Gastroesophageal sphincter (tissue), 4 donors: ENCODE measurements around the gene PDCD1. TPM values are rescaled to one million over a fixed set of nuclear protein-coding genes. Genes with fewer than 3 reads are reported as not detected.

Experiments used
- ATAC-seq: fragments of 150-250 bp; one replicate; pipeline ENCODE4 v1.9.1; 2016; ENCODE audit warnings: mild to moderate bottlenecking, moderate library complexity
- H3K27ac ChIP-seq, 4 donors: fragments of 200-600 bp; sonication (generic) in 3 of 4; 1 replicate in 3 of 4; 2 replicates in 1 of 4; pipeline ENCODE4 v1.5.1; 2016 to 2019
- H3K27me3 ChIP-seq: fragments of 200-600 bp; sonication (generic); one replicate; pipeline ENCODE4 v1.5.1; 2019
- H3K36me3 ChIP-seq, 2 donors: fragments of 200-600 bp; sonication (generic); one replicate each; pipeline ENCODE4 v1.5.1; 2019; ENCODE audit warnings: control low read depth in 1 of 2
- H3K4me1 ChIP-seq, 3 donors: fragments of 200-600 bp; sonication (generic); 1 replicate in 2 of 3; 2 replicates in 1 of 3; pipeline ENCODE4 v1.5.1; 2016 to 2019; ENCODE audit warnings: control low read depth in 2 of 3
- H3K4me3 ChIP-seq, 2 donors: fragments of 200-600 bp; sonication (generic); one replicate each; pipeline ENCODE4 v1.5.1; 2019; ENCODE audit warnings: mild to moderate bottlenecking in 1 of 2, moderate library complexity in 1 of 2
- H3K9me3 ChIP-seq, 3 donors: fragments of 200-600 bp; sonication (generic); one replicate each; pipeline ENCODE4 v1.5.1; 2017 to 2019; ENCODE audit warnings: control low read depth in 2 of 3
- EP300 ChIP-seq: sonication (generic); formaldehyde crosslinking; IDR thresholded peaks from one replicate; pipeline ENCODE4 v1.6.1; 2017; ENCODE audit warnings: antibody characterized with exemption, mild to moderate bottlenecking
- POLR2A ChIP-seq, 2 donors: fragments of 450-650 bp; IDR thresholded peaks; one replicate each; pipeline ENCODE4 v1.6.1; 2017; ENCODE audit warnings: antibody characterized with exemption in 2 of 2, mild to moderate bottlenecking in 2 of 2, moderate library complexity in 1 of 2
- POLR2AphosphoS5 ChIP-seq: sonication (generic); formaldehyde crosslinking; IDR thresholded peaks from one replicate; pipeline ENCODE4 v1.6.1; 2017; ENCODE audit warnings: antibody characterized with exemption
- WGBS, 2 donors: methylation state at CpG; one replicate each; pipeline ENCODE4 v1.1.5; 2018; ENCODE audit warnings: low coverage in 1 of 2; 5-methylcytosine and 5-hydroxymethylcytosine counted together
- total RNA-seq, 4 donors: library from RNA; depleted of rRNA; stranded (reverse); fragments of >200 nt; gene quantifications; one replicate each; pipeline ENCODE4 v1.1.0, GENCODE V29; 2016
- TF ChIP-seq, protein P1 (sequence below), 4 experiments: fragments of 200-600 bp in 2 of 4; fragments of 450-650 bp in 2 of 4; sonication (generic) in 1 of 4; IDR thresholded peaks; one replicate each; pipeline ENCODE4 v1.5.1; 2017 to 2019; ENCODE audit warnings: antibody characterized with exemption in 4 of 4, mild to moderate bottlenecking in 2 of 4, moderate library complexity in 2 of 4

PDCD1 gene
- total RNA-seq, 4 donors from 2014 or later: 0.19 to 0.54 TPM; not detected in 2

GRCh38 chr2:241873803-241874110 is 15.1 kb upstream of the PDCD1 start:
- H3K4me3 ChIP-seq: no peak overlapping the region
- WGBS, 2 donors: no CpG with 5 or more reads among the region's 7 CpGs
- H3K9me3 ChIP-seq: no peaks in the 10 kb centered on the region
- peaks cover 48% of the 10 kb centered on the region for H3K27me3 ChIP-seq
- ATAC-seq: no peak
- no peaks in the 10 kb centered on the region for H3K36me3 ChIP-seq
- TF ChIP-seq EP300: no peak
- TF ChIP-seq POLR2A (IDR thresholded peaks at IDR 0.05): no peak
- TF ChIP-seq, protein P1, sequence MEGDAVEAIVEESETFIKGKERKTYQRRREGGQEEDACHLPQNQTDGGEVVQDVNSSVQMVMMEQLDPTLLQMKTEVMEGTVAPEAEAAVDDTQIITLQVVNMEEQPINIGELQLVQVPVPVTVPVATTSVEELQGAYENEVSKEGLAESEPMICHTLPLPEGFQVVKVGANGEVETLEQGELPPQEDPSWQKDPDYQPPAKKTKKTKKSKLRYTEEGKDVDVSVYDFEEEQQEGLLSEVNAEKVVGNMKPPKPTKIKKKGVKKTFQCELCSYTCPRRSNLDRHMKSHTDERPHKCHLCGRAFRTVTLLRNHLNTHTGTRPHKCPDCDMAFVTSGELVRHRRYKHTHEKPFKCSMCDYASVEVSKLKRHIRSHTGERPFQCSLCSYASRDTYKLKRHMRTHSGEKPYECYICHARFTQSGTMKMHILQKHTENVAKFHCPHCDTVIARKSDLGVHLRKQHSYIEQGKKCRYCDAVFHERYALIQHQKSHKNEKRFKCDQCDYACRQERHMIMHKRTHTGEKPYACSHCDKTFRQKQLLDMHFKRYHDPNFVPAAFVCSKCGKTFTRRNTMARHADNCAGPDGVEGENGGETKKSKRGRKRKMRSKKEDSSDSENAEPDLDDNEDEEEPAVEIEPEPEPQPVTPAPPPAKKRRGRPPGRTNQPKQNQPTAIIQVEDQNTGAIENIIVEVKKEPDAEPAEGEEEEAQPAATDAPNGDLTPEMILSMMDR (IDR thresholded peaks at IDR 0.05): no peak
- TF ChIP-seq POLR2AphosphoS5: no peak
- H3K27ac ChIP-seq: no peak overlapping the region
- H3K4me1 ChIP-seq: peaks cover 0 to 12% (median 3%) of the 10 kb centered on the region in 3 donors

- no peaks in the 10 kb centered on the region for H3K9me3 ChIP-seq
- no peak overlapping the region for H3K27ac ChIP-seq
- H3K4me1 ChIP-seq: peaks cover 0 to 14% (median under 1%) of the 10 kb centered on the region in 3 donors
- H3K36me3 ChIP-seq: no peaks in the 10 kb centered on the region
- TF ChIP-seq, protein P1 (IDR thresholded peaks at IDR 0.05): no peak
- TF ChIP-seq POLR2AphosphoS5 (no peak), EP300 (no peak), POLR2A (IDR thresholded peaks at IDR 0.05) (no peak)
- 80% methylated on average over 2 of the region's 54 CpGs; no CpG with 5 or more reads in 1 of the 2 donors for WGBS, 2 donors
- H3K4me3 ChIP-seq: no peak overlapping the region
- peaks cover 53% of the 10 kb centered on the region for H3K27me3 ChIP-seq
- no peak for ATAC-seq
Measured at GRCh38 chr2:241873081-241873802, 14.5 kb upstream of the PDCD1 start.

DNA sequence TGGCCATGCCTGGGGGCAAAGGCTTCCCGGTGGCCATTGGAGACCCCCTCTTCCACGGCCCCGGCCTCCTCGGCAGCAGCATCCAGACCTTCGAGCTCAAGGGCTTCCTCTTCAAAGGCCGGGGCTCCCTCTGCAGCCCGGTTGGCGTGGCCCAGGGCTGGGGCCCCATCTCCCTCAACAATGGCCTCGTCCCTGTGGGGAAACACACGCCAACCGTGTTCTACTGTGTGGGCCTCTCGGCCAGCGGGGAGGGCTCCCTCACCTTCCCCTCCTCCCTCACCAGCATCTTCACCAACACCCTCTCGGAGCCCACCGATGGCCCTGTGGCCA is 13.6 kb upstream of the PDCD1 start:
- Histone ChIP-seq H3K4me1 (peaks cover 0 to 11% (median 0%) of the 10 kb centered on the region in 3 donors), H3K36me3 (no peaks in the 10 kb centered on the region), H3K9me3 (no peaks in the 10 kb centered on the region), H3K27me3 (peaks cover 63% of the 10 kb centered on the region), H3K27ac (no peak overlapping the region), H3K4me3 (no peak overlapping the region)
- ATAC-seq: no peak
- TF ChIP-seq POLR2A (IDR thresholded peaks at IDR 0.05) (no peak), EP300 (no peak), POLR2AphosphoS5 (no peak)
- TF ChIP-seq, protein P1 (IDR thresholded peaks at IDR 0.05): no peak
- WGBS, 2 donors: no CpG with 5 or more reads among the region's 15 CpGs

- no peak overlapping the region for H3K4me3 ChIP-seq
- H3K4me1 ChIP-seq: peaks cover 0 to 11% (median 0%) of the 10 kb centered on the region in 3 donors
- peaks cover 69% of the 10 kb centered on the region for H3K27me3 ChIP-seq
- no peaks in the 10 kb centered on the region for H3K9me3 ChIP-seq
- TF ChIP-seq POLR2AphosphoS5 (no peak), POLR2A (IDR thresholded peaks at IDR 0.05) (no peak), EP300 (no peak)
- TF ChIP-seq, protein P1 (IDR thresholded peaks at IDR 0.05): no peak
- no peaks in the 10 kb centered on the region for H3K36me3 ChIP-seq
- H3K27ac ChIP-seq: no peak overlapping the region
- no CpG with 5 or more reads among the region's 38 CpGs for WGBS, 2 donors
- ATAC-seq: peak; percentile 5
Measured at GRCh38 chr2:241871538-241872312, 13.0 kb upstream of the PDCD1 start.
